ENCODE results near the gene CD96. TPM values are rescaled to one million over a fixed set of nuclear protein-coding genes. Genes with fewer than 3 reads are reported as not detected.
A peak's percentile ranks its signal among the peaks of the same experiment; 100 is the strongest.

The CD96 gene
- total and polyA plus RNA-seq, 4 donors = 0.69 to 3.1 (median 2.4) TPM

DNA sequence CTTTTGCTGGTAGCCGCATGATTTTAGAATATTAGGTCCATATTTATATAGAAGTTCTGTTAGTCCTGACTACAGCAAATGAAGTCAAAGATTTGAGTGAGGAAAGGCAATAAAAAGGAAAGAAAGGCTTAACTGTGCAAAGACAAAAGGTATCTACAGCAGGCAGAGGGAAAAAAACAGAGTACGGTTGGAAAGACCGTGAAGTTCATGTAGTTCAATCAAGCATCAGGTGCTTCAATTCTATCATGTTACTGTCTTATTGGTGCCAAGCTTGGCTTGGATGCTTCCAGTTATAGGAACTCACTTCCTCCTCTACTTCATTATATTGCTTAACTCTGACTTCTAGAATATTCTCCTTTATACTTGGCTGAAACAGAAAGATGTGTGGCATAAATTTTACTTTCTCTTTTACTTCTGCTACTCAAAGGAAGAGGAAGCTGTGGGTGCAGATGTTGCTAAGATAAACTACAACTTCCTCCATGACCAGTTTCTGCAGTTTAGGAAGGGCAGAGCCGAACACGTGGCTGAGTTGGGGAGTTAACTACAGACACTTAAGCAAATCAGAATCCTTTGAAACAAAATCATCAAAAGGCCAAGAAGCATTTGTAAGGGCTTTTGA, 125.7 kb downstream of the CD96 start:
- no peak overlapping the region for H3K9ac ChIP-seq (ENCODE audit: insufficient read depth in 1 of 2, low read length in 2 of 2)
- peak in 2 of 3 donors; percentile 37 to 47 for DNase-seq

DNA sequence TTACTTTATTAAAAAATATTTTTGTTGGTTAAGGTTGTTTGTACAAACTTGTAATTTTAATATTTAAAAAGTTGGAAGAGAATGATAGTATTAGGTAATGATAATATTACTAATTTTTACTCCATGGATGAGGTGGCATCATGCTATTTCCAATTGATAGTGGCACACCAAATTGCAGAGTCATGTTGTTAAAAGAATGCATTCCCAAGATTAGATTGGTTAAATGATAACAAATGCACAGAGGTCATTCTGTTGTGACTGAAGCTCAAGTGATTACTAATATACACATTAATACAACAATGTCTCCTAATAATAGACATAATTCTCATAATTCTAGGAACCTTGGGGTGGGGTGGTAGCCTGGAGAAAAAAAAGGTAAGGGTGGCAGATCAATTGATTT, 126.3 kb downstream of the CD96 start:
- Histone ChIP-seq H3K4me1 (ENCODE audit: control insufficient read depth in 5 of 5, insufficient read depth in 5 of 5, low read length in 5 of 5) (peaks cover 0 to 2% (median 0%) of the 10 kb centered on the region in 5 donors), H3K4me3 (no peak overlapping the region), H3K9ac (ENCODE audit: insufficient read depth in 1 of 2, low read length in 2 of 2) (no peak overlapping the region), H3K9me3 (ENCODE audit: control insufficient read depth in 4 of 4, insufficient read depth in 3 of 4, low read length in 3 of 4) (no peaks in the 10 kb centered on the region), H3K27ac (ENCODE audit: low read depth in 1 of 2, low read length in 1 of 2) (no peak overlapping the region), H3K27me3 (ENCODE audit: control insufficient read depth in 3 of 3, insufficient read depth in 3 of 3, low read length in 2 of 3) (no peaks in the 10 kb centered on the region), H3K36me3 (ENCODE audit: control insufficient read depth in 4 of 4, insufficient read depth in 4 of 4, low read length in 4 of 4) (no peaks in the 10 kb centered on the region)
- no peak for DNase-seq
- TF ChIP-seq, protein P1, sequence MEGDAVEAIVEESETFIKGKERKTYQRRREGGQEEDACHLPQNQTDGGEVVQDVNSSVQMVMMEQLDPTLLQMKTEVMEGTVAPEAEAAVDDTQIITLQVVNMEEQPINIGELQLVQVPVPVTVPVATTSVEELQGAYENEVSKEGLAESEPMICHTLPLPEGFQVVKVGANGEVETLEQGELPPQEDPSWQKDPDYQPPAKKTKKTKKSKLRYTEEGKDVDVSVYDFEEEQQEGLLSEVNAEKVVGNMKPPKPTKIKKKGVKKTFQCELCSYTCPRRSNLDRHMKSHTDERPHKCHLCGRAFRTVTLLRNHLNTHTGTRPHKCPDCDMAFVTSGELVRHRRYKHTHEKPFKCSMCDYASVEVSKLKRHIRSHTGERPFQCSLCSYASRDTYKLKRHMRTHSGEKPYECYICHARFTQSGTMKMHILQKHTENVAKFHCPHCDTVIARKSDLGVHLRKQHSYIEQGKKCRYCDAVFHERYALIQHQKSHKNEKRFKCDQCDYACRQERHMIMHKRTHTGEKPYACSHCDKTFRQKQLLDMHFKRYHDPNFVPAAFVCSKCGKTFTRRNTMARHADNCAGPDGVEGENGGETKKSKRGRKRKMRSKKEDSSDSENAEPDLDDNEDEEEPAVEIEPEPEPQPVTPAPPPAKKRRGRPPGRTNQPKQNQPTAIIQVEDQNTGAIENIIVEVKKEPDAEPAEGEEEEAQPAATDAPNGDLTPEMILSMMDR (IDR thresholded peaks at IDR 0.05; ENCODE audit: control extremely low read depth, extremely low read depth) = no peak
- no peak for ATAC-seq (ENCODE audit: insufficient read depth, low FRiP score)

More for the DNA sequence above, 125.7 kb downstream of the CD96 start:
- TF ChIP-seq, protein P1 (IDR thresholded peaks at IDR 0.05; ENCODE audit: control extremely low read depth, extremely low read depth) = no peak
- 39% methylated on average over 5 of the region's 5 CpGs for WGBS, 2 donors
- no peak overlapping the region for H3K27ac ChIP-seq (ENCODE audit: low read depth in 1 of 2, low read length in 1 of 2)
- no peaks in the 10 kb centered on the region for H3K27me3 ChIP-seq (ENCODE audit: control insufficient read depth in 3 of 3, insufficient read depth in 3 of 3, low read length in 2 of 3)
- no peaks in the 10 kb centered on the region for H3K9me3 ChIP-seq (ENCODE audit: control insufficient read depth in 4 of 4, insufficient read depth in 3 of 4, low read length in 3 of 4)
- H3K4me3 ChIP-seq = no peak overlapping the region
- peak; percentile 75 for ATAC-seq (ENCODE audit: insufficient read depth, low FRiP score)
- H3K4me1 ChIP-seq (ENCODE audit: control insufficient read depth in 5 of 5, insufficient read depth in 5 of 5, low read length in 5 of 5) = peaks cover 0 to 2% (median 0%) of the 10 kb centered on the region in 5 donors
- H3K36me3 ChIP-seq (ENCODE audit: control insufficient read depth in 4 of 4, insufficient read depth in 4 of 4, low read length in 4 of 4) = no peaks in the 10 kb centered on the region

DNA sequence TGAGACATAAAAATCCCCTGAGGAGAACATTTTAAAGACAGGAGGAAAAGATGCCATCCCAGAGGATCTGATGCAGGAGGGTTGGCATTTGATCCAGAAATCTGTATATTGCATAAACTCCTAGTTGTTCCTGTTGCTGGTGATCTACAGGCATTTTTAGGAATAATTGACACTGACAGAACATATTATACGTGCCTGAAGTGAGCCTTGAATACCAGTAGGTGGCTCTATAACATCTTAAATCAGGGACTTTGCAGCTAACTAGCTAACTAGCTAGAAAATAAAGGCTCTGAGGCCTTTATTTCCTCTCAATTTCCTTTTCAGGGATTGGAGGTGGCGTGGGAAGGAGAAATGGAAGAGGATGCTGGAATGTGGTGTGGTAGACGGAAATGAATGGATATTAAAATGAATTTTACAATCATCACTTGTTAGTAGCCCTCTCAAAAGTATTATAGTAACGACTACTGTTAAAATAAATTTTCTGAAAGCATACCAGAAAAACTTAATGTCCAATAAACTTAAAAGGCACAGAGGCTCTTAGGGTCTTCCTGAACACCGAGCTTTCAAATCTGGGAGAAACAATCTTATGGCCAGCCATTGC, 127.0 kb downstream of the CD96 start:
- Histone ChIP-seq H3K27me3 (ENCODE audit: control insufficient read depth in 3 of 3, insufficient read depth in 3 of 3, low read length in 2 of 3) (no peaks in the 10 kb centered on the region), H3K36me3 (ENCODE audit: control insufficient read depth in 4 of 4, insufficient read depth in 4 of 4, low read length in 4 of 4) (no peaks in the 10 kb centered on the region), H3K4me1 (ENCODE audit: control insufficient read depth in 5 of 5, insufficient read depth in 5 of 5, low read length in 5 of 5) (peaks cover 0 to 5% (median 2%) of the 10 kb centered on the region in 5 donors), H3K27ac (ENCODE audit: low read depth in 1 of 2, low read length in 1 of 2) (no peak overlapping the region), H3K9me3 (ENCODE audit: control insufficient read depth in 4 of 4, insufficient read depth in 3 of 4, low read length in 3 of 4) (no peaks in the 10 kb centered on the region), H3K9ac (ENCODE audit: insufficient read depth in 1 of 2, low read length in 2 of 2) (peak overlapping the region in 1 of 2 donors; percentile 61), H3K4me3 (no peak overlapping the region)
- TF ChIP-seq, protein P1 (IDR thresholded peaks at IDR 0.05; ENCODE audit: control extremely low read depth, extremely low read depth) = peak; percentile 71
- DNase-seq (peak in 2 of 3 donors; percentile 60 to 74), ATAC-seq (ENCODE audit: insufficient read depth, low FRiP score) (peak; percentile 75)
- 29 to 31% methylated on average over 5 of the region's 5 CpGs for WGBS, 2 donors

Data from lung (tissue), 12 donors.